GM18873 (cell line): ENCODE results near the gene USP12.
A peak's percentile ranks its signal among the peaks of the same experiment; 100 is the strongest.
"Not testable (repeated sequence)": the region's sequence is repeated elsewhere in the genome, so short reads cannot be mapped to it uniquely, and the experiment has no call there.

Source experiments
- ATAC-seq: cut with Tn5 transposase; IDR thresholded peaks from one replicate; pipeline ENCODE4 v1.9.1; 2021; ENCODE audit warnings: mild to moderate bottlenecking, moderate library complexity, moderate number of reproducible peaks; ENCODE audit not compliant: unreplicated experiment, low FRiP score

The USP12 gene

GRCh38 chr13:27158335-27158734 lies 13.3 kb downstream of the USP12 start:
- no peak for ATAC-seq

GRCh38 chr13:27151798-27152599 lies 19.6 kb downstream of the USP12 start:
- ATAC-seq, result no peak

- ATAC-seq, result no peak
Observed at GRCh38 chr13:27149702-27150101, 21.9 kb downstream of the USP12 start.

- no peak for ATAC-seq
Observed at GRCh38 chr13:27148900-27149299, 22.7 kb downstream of the USP12 start.

GRCh38 chr13:27147530-27148170 lies 24.0 kb downstream of the USP12 start:
- ATAC-seq, result peak; percentile 41

- ATAC-seq, result no peak
Observed at GRCh38 chr13:27141746-27142145, 29.9 kb downstream of the USP12 start.

GRCh38 chr13:27141159-27141558 lies 30.5 kb downstream of the USP12 start:
- ATAC-seq, result not testable (repeated sequence)

GRCh38 chr13:27140060-27140459 lies 31.6 kb downstream of the USP12 start:
- ATAC-seq, result no peak

GRCh38 chr13:27139565-27139964 lies 32.0 kb downstream of the USP12 start:
- ATAC-seq, result no peak

GRCh38 chr13:27138457-27139093 lies 33.0 kb downstream of the USP12 start:
- no peak for ATAC-seq

- no peak for ATAC-seq
Observed at GRCh38 chr13:27137759-27138158, 33.9 kb downstream of the USP12 start.

GRCh38 chr13:27135023-27135422 lies 36.6 kb downstream of the USP12 start:
- no peak for ATAC-seq

GRCh38 chr13:27133889-27134288 lies 37.7 kb downstream of the USP12 start:
- ATAC-seq, result no peak

- ATAC-seq, result no peak
Observed at GRCh38 chr13:27132538-27132937, 39.1 kb downstream of the USP12 start.

GRCh38 chr13:27131906-27132305 lies 39.7 kb downstream of the USP12 start:
- ATAC-seq, result no peak

- ATAC-seq, result peak; percentile 89
Observed at GRCh38 chr13:27130979-27131623, 40.5 kb downstream of the USP12 start.

GRCh38 chr13:27130223-27130978 lies 41.2 kb downstream of the USP12 start:
- no peak for ATAC-seq

- no peak for ATAC-seq
Observed at GRCh38 chr13:27128825-27129627, 42.6 kb downstream of the USP12 start.

GRCh38 chr13:27126859-27127258 lies 44.8 kb downstream of the USP12 start:
- ATAC-seq, result no peak
